ENCODE results near the gene ZNF662. TPM values are rescaled to one million over a fixed set of nuclear protein-coding genes. Genes with fewer than 3 reads are reported as not detected.
A peak's percentile ranks its signal among the peaks of the same experiment; 100 is the strongest.

The ZNF662 gene
- total and polyA plus RNA-seq, 9 of the 15 experiments (the other 6 are each of a cell fraction or from before 2014, with no cell fraction given), result 0.07 to 0.55 (median 0.27) TPM

DNA sequence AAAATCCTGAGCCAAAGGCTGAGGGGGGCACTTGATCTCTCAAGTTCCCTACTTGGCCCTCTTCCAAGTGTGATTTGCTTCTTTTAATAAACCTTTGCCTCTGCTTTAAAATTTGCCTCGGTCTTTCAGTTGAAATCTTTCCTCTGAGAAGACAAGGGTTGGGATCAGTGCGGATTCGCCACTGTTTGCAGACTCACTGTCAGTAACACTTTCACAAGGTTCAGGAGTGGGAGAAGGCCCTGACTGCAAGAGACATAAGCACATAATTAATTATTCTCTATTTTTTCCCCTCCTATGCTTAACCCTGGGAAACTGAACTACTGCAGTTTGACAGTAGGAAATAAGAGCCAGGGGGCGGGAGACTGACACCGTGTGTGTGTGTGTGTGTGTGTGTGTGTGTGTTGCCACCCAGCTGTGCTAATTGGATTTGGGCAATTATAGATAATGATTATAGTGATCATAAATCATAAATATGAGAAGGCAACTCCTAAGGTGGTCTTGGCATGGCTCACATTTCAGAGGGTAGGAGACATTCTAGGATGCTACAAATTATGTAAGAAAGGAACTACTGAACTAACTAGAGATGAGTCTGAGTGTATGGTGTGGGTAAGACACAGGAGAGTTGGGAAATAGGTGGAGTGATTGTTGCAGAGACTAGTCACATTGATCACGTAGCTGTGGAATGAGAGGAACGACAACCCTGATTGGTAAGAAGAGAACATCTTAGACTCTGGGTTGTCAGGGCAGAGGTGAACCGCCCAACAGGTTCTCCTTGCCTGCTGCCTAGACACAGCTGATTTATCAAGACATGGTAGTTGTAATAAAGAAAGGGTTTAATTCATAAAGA, 5.5 kb upstream of the ZNF662 start:
- no peak overlapping the region for H3K4me2 ChIP-seq (ENCODE audit: insufficient read depth, low read length)
- H3K27me3 ChIP-seq (ENCODE audit: control insufficient read depth in 2 of 2, insufficient read depth in 2 of 2, low read length in 2 of 2), result peaks cover 4 to 5% of the 10 kb centered on the region in 2 experiments; a peak in 4 of 5 replicates
- no peak overlapping the region for H3K27ac ChIP-seq (ENCODE audit: extremely low read depth, low read depth, low read length)
- POLR2A ChIA-PET, result no interaction called here
- DNase-seq (ENCODE audit: extremely low read depth in 1 of 4, low spot score in 3 of 4) (no peak), FAIRE-seq (no peak), ATAC-seq (no peak)
- intact Hi-C loops (cut with micrococcal nuclease), result no loop called here
- WGBS (ENCODE audit: insufficient coverage, low coverage, missing lambda C conversion rate), result 9% methylated on average over 8 of the region's 8 CpGs
- in situ Hi-C loops (cut with MboI), result no loop called here
- H3K36me3 ChIP-seq (ENCODE audit: control insufficient read depth, insufficient read depth, low read length), result no peaks in the 10 kb centered on the region
- no peaks in the 10 kb centered on the region for H3K79me2 ChIP-seq (ENCODE audit: control insufficient read depth, insufficient read depth, low read length)
- H3K9ac ChIP-seq (ENCODE audit: insufficient read depth in 1 of 2, low read depth in 2 of 2, low read length in 2 of 2), result no peak overlapping the region
- no TSS peak for BruUV-seq (replicated peaks)
- no peaks in the 10 kb centered on the region for H3K9me1 ChIP-seq (ENCODE audit: control insufficient read depth, insufficient read depth, low read length)
- no peaks in the 10 kb centered on the region for H4K20me1 ChIP-seq (replicated peaks; ENCODE audit: control insufficient read depth, insufficient read depth, low read length)
- H3K4me3 ChIP-seq, result no peak overlapping the region
- CTCF ChIA-PET (ENCODE audit: low intra/inter-chr PET ratio), result no interaction called here
- H2AFZ ChIP-seq (ENCODE audit: low read depth, low read length), result no peak overlapping the region
- H3K9me3 ChIP-seq (replicated peaks; ENCODE audit: control insufficient read depth, insufficient read depth, low read depth, low read length), result no peaks in the 10 kb centered on the region
- H3K4me1 ChIP-seq (replicated peaks in 1 of 2; ENCODE audit: control insufficient read depth in 2 of 2, insufficient read depth in 2 of 2, low read length in 2 of 2), result no peaks in the 10 kb centered on the region; a peak in 1 of 5 replicates
- TF ChIP-seq NFIC (IDR thresholded peaks at IDR 0.05), result peak; percentile 36; the same call in 1 of the 2 replicates
- TF ChIP-seq TRIM28 (IDR thresholded peaks at IDR 0.05), result no peak
- TF ChIP-seq RFX1 (IDR thresholded peaks at IDR 0.05), result no peak
- TF ChIP-seq CCAR2 (IDR thresholded peaks at IDR 0.05; ENCODE audit: low read depth, low read length), result no peak
- no peak for TF ChIP-seq NRF1 (conservative IDR thresholded peaks at IDR 0.05 in 1 of 2, IDR thresholded peaks at IDR 0.05 in 1 of 2)
- no peak for TF ChIP-seq CBFB (CRISPR knock-in tag; IDR thresholded peaks at IDR 0.05)
- no peak for TF ChIP-seq ATF6 (CRISPR knock-in tag; IDR thresholded peaks at IDR 0.05)
- TF ChIP-seq POLR2H (tag; IDR thresholded peaks at IDR 0.05; ENCODE audit: low read depth), result no peak
- TF ChIP-seq HOXB6 (CRISPR knock-in tag; IDR thresholded peaks at IDR 0.05; ENCODE audit: borderline replicate concordance), result no peak
- TF ChIP-seq ETV1 (tag; conservative IDR thresholded peaks at IDR 0.05; ENCODE audit: low read depth), result no peak
- no peak for TF ChIP-seq BRF1 (IDR thresholded peaks at IDR 0.05; ENCODE audit: borderline replicate concordance, extremely low read depth, insufficient read length)
- TF ChIP-seq ZNF589 (CRISPR knock-in tag; IDR thresholded peaks at IDR 0.05; ENCODE audit: low read depth), result 0 out of 2 replicates have a peak, but pooled peaks have one; percentile 3
- TF ChIP-seq ZFP1 (CRISPR knock-in tag; IDR thresholded peaks at IDR 0.05), result no peak
- TF ChIP-seq BCL6 (CRISPR knock-in tag; IDR thresholded peaks at IDR 0.05), result no peak
- TF ChIP-seq, protein P1, sequence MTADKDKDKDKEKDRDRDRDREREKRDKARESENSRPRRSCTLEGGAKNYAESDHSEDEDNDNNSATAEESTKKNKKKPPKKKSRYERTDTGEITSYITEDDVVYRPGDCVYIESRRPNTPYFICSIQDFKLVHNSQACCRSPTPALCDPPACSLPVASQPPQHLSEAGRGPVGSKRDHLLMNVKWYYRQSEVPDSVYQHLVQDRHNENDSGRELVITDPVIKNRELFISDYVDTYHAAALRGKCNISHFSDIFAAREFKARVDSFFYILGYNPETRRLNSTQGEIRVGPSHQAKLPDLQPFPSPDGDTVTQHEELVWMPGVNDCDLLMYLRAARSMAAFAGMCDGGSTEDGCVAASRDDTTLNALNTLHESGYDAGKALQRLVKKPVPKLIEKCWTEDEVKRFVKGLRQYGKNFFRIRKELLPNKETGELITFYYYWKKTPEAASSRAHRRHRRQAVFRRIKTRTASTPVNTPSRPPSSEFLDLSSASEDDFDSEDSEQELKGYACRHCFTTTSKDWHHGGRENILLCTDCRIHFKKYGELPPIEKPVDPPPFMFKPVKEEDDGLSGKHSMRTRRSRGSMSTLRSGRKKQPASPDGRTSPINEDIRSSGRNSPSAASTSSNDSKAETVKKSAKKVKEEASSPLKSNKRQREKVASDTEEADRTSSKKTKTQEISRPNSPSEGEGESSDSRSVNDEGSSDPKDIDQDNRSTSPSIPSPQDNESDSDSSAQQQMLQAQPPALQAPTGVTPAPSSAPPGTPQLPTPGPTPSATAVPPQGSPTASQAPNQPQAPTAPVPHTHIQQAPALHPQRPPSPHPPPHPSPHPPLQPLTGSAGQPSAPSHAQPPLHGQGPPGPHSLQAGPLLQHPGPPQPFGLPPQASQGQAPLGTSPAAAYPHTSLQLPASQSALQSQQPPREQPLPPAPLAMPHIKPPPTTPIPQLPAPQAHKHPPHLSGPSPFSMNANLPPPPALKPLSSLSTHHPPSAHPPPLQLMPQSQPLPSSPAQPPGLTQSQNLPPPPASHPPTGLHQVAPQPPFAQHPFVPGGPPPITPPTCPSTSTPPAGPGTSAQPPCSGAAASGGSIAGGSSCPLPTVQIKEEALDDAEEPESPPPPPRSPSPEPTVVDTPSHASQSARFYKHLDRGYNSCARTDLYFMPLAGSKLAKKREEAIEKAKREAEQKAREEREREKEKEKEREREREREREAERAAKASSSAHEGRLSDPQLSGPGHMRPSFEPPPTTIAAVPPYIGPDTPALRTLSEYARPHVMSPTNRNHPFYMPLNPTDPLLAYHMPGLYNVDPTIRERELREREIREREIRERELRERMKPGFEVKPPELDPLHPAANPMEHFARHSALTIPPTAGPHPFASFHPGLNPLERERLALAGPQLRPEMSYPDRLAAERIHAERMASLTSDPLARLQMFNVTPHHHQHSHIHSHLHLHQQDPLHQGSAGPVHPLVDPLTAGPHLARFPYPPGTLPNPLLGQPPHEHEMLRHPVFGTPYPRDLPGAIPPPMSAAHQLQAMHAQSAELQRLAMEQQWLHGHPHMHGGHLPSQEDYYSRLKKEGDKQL (CRISPR knock-in tag; IDR thresholded peaks at IDR 0.05; ENCODE audit: borderline replicate concordance), result no peak

Measured in K562 (cell line).